Parathyroid adenoma (tissue), 2 donors: ENCODE measurements around the gene RASA2.

Experiments used
- H2AFZ ChIP-seq: fragments of 300-600 bp; sonication (generic); one replicate; pipeline ENCODE4 v1.7.0; 2017; ENCODE audit warnings: antibody characterized with exemption, mild to moderate bottlenecking
- H3K27ac ChIP-seq: fragments of 300-600 bp; sonication (generic); one replicate; pipeline ENCODE4 v1.7.0; 2017
- H3K27me3 ChIP-seq: fragments of 300-600 bp; sonication (generic); one replicate; pipeline ENCODE4 v1.7.0; 2017; ENCODE audit warnings: low read length; ENCODE audit not compliant: control insufficient read depth, insufficient read depth
- H3K36me3 ChIP-seq: fragments of 300-600 bp; sonication (generic); one replicate; pipeline ENCODE4 v1.7.0; 2017; ENCODE audit warnings: low read length; ENCODE audit not compliant: control insufficient read depth, insufficient read depth
- H3K4me1 ChIP-seq: fragments of 300-600 bp; sonication (generic); one replicate; pipeline ENCODE4 v1.7.0; 2017; ENCODE audit warnings: control low read depth
- H3K4me2 ChIP-seq: fragments of 300-600 bp; sonication (generic); one replicate; pipeline ENCODE4 v1.7.0; 2017; ENCODE audit warnings: low read length
- H3K4me3 ChIP-seq: fragments of 300-600 bp; sonication (generic); one replicate; pipeline ENCODE4 v1.7.0; 2017; ENCODE audit warnings: low read depth, low read length
- H3K79me2 ChIP-seq: fragments of 300-600 bp; sonication (generic); one replicate; pipeline ENCODE4 v1.7.0; 2017; ENCODE audit warnings: control low read depth
- H3K9ac ChIP-seq: fragments of 300-600 bp; sonication (generic); one replicate; pipeline ENCODE4 v1.7.0; 2017; ENCODE audit warnings: mild to moderate bottlenecking
- H3K9me3 ChIP-seq: fragments of 300-600 bp; sonication (generic); one replicate; pipeline ENCODE4 v1.7.0; 2017; ENCODE audit warnings: low read length; ENCODE audit not compliant: control insufficient read depth
- TF ChIP-seq, protein P1 (sequence below): fragments of 300-600 bp; sonication (generic); IDR thresholded peaks from one replicate; pipeline ENCODE4 v1.7.0; 2017; ENCODE audit warnings: antibody characterized with exemption, mild to moderate bottlenecking
- donor health status: primary hyperparathyroidism.

The RASA2 gene

DNA sequence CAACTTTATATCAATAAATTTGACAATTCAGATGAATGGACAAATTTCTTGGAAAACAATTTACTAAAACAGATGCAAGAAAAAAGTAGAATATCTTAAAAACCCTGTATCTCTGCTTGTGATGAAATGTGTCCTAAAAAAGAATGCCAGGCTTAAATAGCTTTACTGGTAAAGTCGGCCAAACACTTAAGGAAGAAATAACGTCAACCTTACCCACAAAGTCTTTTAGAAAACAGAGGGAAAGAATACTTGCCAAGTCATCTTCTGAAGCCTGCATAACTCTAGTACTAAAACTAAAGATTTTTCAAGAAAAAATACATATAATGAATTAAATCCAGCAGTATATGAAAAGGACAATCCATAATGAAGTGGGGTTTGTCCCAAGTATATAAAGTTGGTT lies 111.1 kb downstream of the RASA2 start:
- Histone ChIP-seq H3K9ac (no peak overlapping the region), H3K4me3 (no peak overlapping the region), H3K36me3 (no peaks in the 10 kb centered on the region), H3K27ac (no peak overlapping the region), H3K4me1 (no peaks in the 10 kb centered on the region), H2AFZ (no peak overlapping the region), H3K27me3 (no peaks in the 10 kb centered on the region), H3K79me2 (no peaks in the 10 kb centered on the region), H3K4me2 (no peak overlapping the region), H3K9me3 (no peaks in the 10 kb centered on the region)
- TF ChIP-seq, protein P1, sequence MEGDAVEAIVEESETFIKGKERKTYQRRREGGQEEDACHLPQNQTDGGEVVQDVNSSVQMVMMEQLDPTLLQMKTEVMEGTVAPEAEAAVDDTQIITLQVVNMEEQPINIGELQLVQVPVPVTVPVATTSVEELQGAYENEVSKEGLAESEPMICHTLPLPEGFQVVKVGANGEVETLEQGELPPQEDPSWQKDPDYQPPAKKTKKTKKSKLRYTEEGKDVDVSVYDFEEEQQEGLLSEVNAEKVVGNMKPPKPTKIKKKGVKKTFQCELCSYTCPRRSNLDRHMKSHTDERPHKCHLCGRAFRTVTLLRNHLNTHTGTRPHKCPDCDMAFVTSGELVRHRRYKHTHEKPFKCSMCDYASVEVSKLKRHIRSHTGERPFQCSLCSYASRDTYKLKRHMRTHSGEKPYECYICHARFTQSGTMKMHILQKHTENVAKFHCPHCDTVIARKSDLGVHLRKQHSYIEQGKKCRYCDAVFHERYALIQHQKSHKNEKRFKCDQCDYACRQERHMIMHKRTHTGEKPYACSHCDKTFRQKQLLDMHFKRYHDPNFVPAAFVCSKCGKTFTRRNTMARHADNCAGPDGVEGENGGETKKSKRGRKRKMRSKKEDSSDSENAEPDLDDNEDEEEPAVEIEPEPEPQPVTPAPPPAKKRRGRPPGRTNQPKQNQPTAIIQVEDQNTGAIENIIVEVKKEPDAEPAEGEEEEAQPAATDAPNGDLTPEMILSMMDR = no peak

DNA sequence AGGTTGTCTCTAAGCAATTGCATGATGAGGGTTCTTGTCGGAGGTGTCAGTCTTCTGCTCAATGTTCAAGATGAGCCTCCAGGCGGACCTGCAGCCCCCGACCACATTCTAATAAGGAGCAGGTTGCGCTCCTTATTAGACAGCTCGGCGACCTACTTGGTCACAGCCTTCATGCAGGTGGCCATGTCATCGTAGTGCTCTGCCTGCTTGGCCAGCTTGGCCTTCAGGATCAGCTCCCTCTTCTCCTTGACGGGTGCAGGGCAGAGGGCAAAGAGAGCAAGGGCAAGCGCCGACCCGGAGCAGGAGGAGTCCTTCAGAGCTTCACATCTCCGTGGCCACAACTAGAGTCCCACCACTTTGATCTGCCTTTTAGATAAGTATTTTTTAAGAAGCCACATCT lies 113.5 kb downstream of the RASA2 start:
- Histone ChIP-seq H2AFZ (no peak overlapping the region), H3K4me3 (no peak overlapping the region)

DNA sequence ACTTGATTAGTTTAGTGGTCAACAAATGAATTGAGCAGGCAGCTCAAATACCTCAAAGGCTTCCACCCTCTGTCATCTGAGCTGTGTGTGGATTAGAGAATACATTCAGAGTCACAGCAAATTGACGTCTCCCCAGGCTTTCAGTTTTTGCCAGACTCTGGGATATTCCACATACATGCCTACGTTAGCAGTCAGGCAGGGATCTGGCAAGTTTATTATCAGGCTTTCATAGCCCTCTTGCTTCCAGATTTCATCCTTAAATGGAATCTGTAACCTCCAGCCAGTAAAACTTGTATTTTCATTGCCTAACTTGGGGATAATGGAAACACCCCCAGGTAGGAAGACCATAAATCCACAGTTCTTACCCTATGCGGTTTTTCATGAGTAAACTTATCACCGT lies 115.9 kb downstream of the RASA2 start:
- H3K27ac ChIP-seq = no peak overlapping the region
- no peaks in the 10 kb centered on the region for H3K27me3 ChIP-seq
- H3K9me3 ChIP-seq = no peaks in the 10 kb centered on the region
- no peak overlapping the region for H2AFZ ChIP-seq
- no peak overlapping the region for H3K4me2 ChIP-seq
- H3K4me1 ChIP-seq = no peaks in the 10 kb centered on the region
- TF ChIP-seq, protein P1 = no peak
- H3K79me2 ChIP-seq = no peaks in the 10 kb centered on the region
- H3K4me3 ChIP-seq = no peak overlapping the region
- H3K36me3 ChIP-seq = no peaks in the 10 kb centered on the region
- no peak overlapping the region for H3K9ac ChIP-seq

More for the DNA sequence above, 113.5 kb downstream of the RASA2 start:
- H3K9me3 ChIP-seq = no peaks in the 10 kb centered on the region
- no peak overlapping the region for H3K9ac ChIP-seq
- no peaks in the 10 kb centered on the region for H3K79me2 ChIP-seq
- no peaks in the 10 kb centered on the region for H3K36me3 ChIP-seq
- H3K4me1 ChIP-seq = no peaks in the 10 kb centered on the region
- no peak overlapping the region for H3K27ac ChIP-seq
- H3K4me2 ChIP-seq = no peak overlapping the region
- TF ChIP-seq, protein P1 = no peak
- H3K27me3 ChIP-seq = no peaks in the 10 kb centered on the region

DNA sequence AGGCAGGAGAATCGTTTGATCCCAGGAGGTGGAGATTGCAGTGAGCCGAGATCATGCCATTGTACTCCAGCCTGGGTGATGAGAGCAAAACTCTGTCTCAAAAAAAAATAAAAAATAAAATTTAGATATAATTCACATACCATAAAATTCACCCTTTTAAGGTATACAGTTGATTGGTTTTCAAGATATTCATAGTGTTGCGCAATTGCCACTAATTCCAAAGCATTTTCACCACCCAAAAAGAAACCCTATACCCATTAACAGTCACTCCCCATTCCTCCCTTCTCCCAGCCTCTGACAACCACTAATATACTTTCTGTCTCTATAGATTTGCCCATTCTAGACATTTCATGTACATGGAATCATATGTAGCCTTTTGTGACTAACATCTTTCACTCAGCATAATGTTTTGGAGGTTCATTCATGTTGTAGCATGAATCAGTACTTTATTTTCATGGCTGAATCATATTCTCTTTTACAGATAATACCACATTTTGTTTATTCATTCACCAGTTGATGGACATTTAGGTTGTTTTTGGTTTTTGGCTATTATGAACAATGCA lies 116.7 kb downstream of the RASA2 start:
- Histone ChIP-seq H3K27me3 (no peaks in the 10 kb centered on the region), H3K4me3 (no peak overlapping the region), H3K79me2 (no peaks in the 10 kb centered on the region), H3K36me3 (no peaks in the 10 kb centered on the region), H3K4me1 (no peaks in the 10 kb centered on the region), H3K4me2 (no peak overlapping the region), H3K9ac (no peak overlapping the region), H2AFZ (no peak overlapping the region), H3K27ac (no peak overlapping the region), H3K9me3 (no peaks in the 10 kb centered on the region)
- TF ChIP-seq, protein P1 = no peak

DNA sequence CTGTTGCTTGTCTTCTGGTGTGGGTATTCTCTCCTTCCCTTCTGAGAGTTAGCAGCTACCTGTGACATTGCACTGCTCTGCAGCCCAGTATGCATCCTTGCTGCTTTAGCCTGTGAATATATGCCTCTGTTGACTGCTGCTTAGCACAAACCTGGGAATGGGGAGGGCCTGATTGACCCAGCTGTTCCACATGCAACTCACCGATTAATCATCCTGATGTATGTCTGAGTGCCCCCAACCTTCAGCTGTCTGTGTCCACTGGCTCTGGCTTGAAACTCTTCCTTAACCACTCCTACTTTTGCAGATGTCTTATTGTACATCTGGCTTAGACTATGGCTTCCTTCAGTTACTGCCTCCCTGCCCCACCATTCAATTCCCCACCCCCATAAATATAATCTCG lies 119.1 kb downstream of the RASA2 start:
- Histone ChIP-seq H3K9ac (no peak overlapping the region), H3K27ac (no peak overlapping the region)
- TF ChIP-seq, protein P1 = no peak

More for the DNA sequence above, 119.1 kb downstream of the RASA2 start:
- Histone ChIP-seq H2AFZ (no peak overlapping the region), H3K4me1 (no peaks in the 10 kb centered on the region), H3K36me3 (no peaks in the 10 kb centered on the region), H3K27me3 (no peaks in the 10 kb centered on the region), H3K9me3 (no peaks in the 10 kb centered on the region), H3K4me3 (no peak overlapping the region), H3K79me2 (no peaks in the 10 kb centered on the region), H3K4me2 (no peak overlapping the region)
